Esophagus muscularis mucosa (tissue), 3 donors: ENCODE results near the gene AJM1.

Source experiments
- CTCF ChIP-seq, 3 experiments: fragments of 200-600 bp in 2 of 3; fragments of 450-650 bp in 1 of 3; sonication (generic) in 2 of 3; IDR thresholded peaks; one replicate each; pipeline ENCODE4 v1.5.1; 2017 to 2019; ENCODE audit warnings: antibody characterized with exemption in 3 of 3, mild to moderate bottlenecking in 2 of 3, moderate library complexity in 1 of 3
- POLR2A ChIP-seq: fragments of 450-650 bp; IDR thresholded peaks from one replicate; pipeline ENCODE4 v1.6.1; 2017; ENCODE audit warnings: antibody characterized with exemption, moderate library complexity, mild to moderate bottlenecking, low read depth

- no peak for TF ChIP-seq CTCF (IDR thresholded peaks at IDR 0.05)
- no peak for TF ChIP-seq POLR2A
These were observed 20.3 kb upstream of the AJM1 start for GRCh38 chr9:136821826-136822544.
